Testis (tissue), 2 donors: ENCODE measurements around the gene C1orf74.

Experiments
- CTCF ChIP-seq, 3 experiments: fragments of 450-650 bp in 2 of 3; fragments of 200-600 bp in 1 of 3; sonication (generic) in 1 of 3; IDR thresholded peaks; one replicate each; pipeline ENCODE4 v1.5.1; 2016 to 2019; ENCODE audit warnings: antibody characterized with exemption in 3 of 3, mild to moderate bottlenecking in 2 of 3, moderate library complexity in 1 of 3
- POLR2A ChIP-seq: fragments of 450-650 bp; IDR thresholded peaks from one replicate; pipeline ENCODE4 v1.6.1; 2017; ENCODE audit warnings: antibody characterized with exemption, mild to moderate bottlenecking, moderate library complexity

- no peak for TF ChIP-seq CTCF (IDR thresholded peaks at IDR 0.05)
- no peak for TF ChIP-seq POLR2A
Measured at GRCh38 chr1:209819058-209819457, 34.7 kb upstream of the C1orf74 start.
